Keratinocyte (primary cell): ENCODE data around the gene PIAS1. TPM values are rescaled to one million over a fixed set of nuclear protein-coding genes. Genes with fewer than 3 reads are reported as not detected.

Experiments
- DNase-seq: peaks from one replicate; pipeline ENCODE4 v3.0.0-alpha.2; 2011; ENCODE audit warnings: low read depth, missing footprints, low spot score
- FAIRE-seq: peaks from 2 replicates; lab custom pipeline; 2011; peaks lifted over from hg19 to GRCh38; lab: Jason Lieb, UNC
- H2AFZ ChIP-seq: 2 replicates; pipeline ENCODE4 v1.6.0; 2012; ENCODE audit warnings: low read length, control low read depth, inconsistent platforms; ENCODE audit not compliant: control insufficient read depth
- H3K27ac ChIP-seq: 2 replicates; pipeline ENCODE4 v1.5.1; 2011; ENCODE audit warnings: low read length; ENCODE audit not compliant: control insufficient read depth, insufficient read depth
- H3K27me3 ChIP-seq: 3 replicates; pipeline ENCODE4 v1.6.0; 2011; ENCODE audit warnings: low read length; ENCODE audit not compliant: control insufficient read depth, insufficient read depth; ENCODE audit errors: extremely low read depth
- H3K36me3 ChIP-seq, 2 experiments: 2 replicates in 1 of 2; 3 replicates in 1 of 2; pipeline ENCODE4 v1.5.1; 2011; ENCODE audit warnings: low read length in 2 of 2, mild to moderate bottlenecking in 1 of 2; ENCODE audit not compliant: control insufficient read depth in 2 of 2, insufficient read depth in 2 of 2; ENCODE audit errors: extremely low read depth in 1 of 2
- H3K4me1 ChIP-seq: 3 replicates; pipeline ENCODE4 v1.5.1; 2011; ENCODE audit warnings: low read length; ENCODE audit not compliant: control insufficient read depth, insufficient read depth; ENCODE audit errors: extremely low read depth
- H3K4me2 ChIP-seq: 3 replicates; pipeline ENCODE4 v1.6.0; 2011; ENCODE audit warnings: low read depth, low read length; ENCODE audit not compliant: control insufficient read depth, insufficient read depth; ENCODE audit errors: extremely low read depth
- H3K4me3 ChIP-seq, 3 experiments: fragments of 200-600 bp in 1 of 3; sonication (generic) in 1 of 3; 2 replicates in 2 of 3; 3 replicates in 1 of 3; pipeline ENCODE4 v1.5.1; 2011 to 2016; ENCODE audit warnings: low read length in 3 of 3, mild to moderate bottlenecking in 3 of 3, control low read depth in 2 of 3, inconsistent platforms in 1 of 3, low read depth in 1 of 3, mixed read lengths in 1 of 3, mixed run types in 1 of 3, moderate library complexity in 1 of 3; ENCODE audit not compliant: control insufficient read depth in 2 of 3, insufficient read depth in 2 of 3; ENCODE audit errors: extremely low read depth in 1 of 3
- H3K79me2 ChIP-seq: 2 replicates; pipeline ENCODE4 v1.6.0; 2012; ENCODE audit warnings: low read length; ENCODE audit not compliant: control insufficient read depth, insufficient read depth
- H3K9ac ChIP-seq: 3 replicates; pipeline ENCODE4 v1.6.0; 2011; ENCODE audit warnings: low read length; ENCODE audit not compliant: control insufficient read depth, insufficient read depth; ENCODE audit errors: extremely low read depth
- H3K9me1 ChIP-seq: 3 replicates; pipeline ENCODE4 v1.6.0; 2011; ENCODE audit warnings: low read length; ENCODE audit not compliant: control insufficient read depth, insufficient read depth; ENCODE audit errors: extremely low read depth
- H3K9me3 ChIP-seq: 2 replicates; pipeline ENCODE4 v1.5.1; 2012; ENCODE audit warnings: low read depth, low read length; ENCODE audit not compliant: control insufficient read depth
- H4K20me1 ChIP-seq: 3 replicates; pipeline ENCODE4 v1.6.0; 2011; ENCODE audit warnings: low read length; ENCODE audit not compliant: control insufficient read depth, insufficient read depth; ENCODE audit errors: extremely low read depth
- EZH2 ChIP-seq: IDR thresholded peaks from one replicate; pipeline ENCODE4 v1.6.1; 2012; ENCODE audit warnings: inconsistent platforms, mild to moderate bottlenecking, low read length, moderate library complexity
- dilution Hi-C: fragments of 300-500 bp; cut with MboI; formaldehyde crosslinking; loops from one replicate; pipeline ENCODE4 v1.7.0; 2020; ENCODE audit warnings: low sequenced_read_pairs; ENCODE audit not compliant: extremely low pct_ligation_motif_present
- polyA plus RNA-seq, 5 experiments: library from polyadenylated mRNA; depleted of rRNA in 3 of 5; stranded (reverse) in 3 of 5; stranded (forward) in 1 of 5; unstranded in 1 of 5; fragments of >200 nt; gene quantifications; 1 replicate in 1 of 5; 2 replicates in 3 of 5; 3 replicates in 1 of 5; pipeline versions ENCODE4 v1.2.1 to v1.2.3, GENCODE V29; 2011 to 2012; ENCODE audit warnings: missing spikeins in 2 of 5, low read depth in 1 of 5, low replicate concordance in 1 of 5
- TF ChIP-seq, protein P1 (sequence below), 3 experiments: IDR thresholded peaks in 1 of 3; conservative IDR thresholded peaks in 1 of 3; optimal IDR thresholded peaks in 1 of 3; 2 replicates in 2 of 3; 3 replicates in 1 of 3; pipeline versions ENCODE3 to v1.5.1; 2011; ENCODE audit warnings: low read length in 3 of 3, mild to moderate bottlenecking in 3 of 3, moderate library complexity in 2 of 3, control low read depth in 1 of 3, inconsistent platforms in 1 of 3; ENCODE audit not compliant: insufficient read depth in 2 of 3; ENCODE audit errors: extremely low read depth in 1 of 3

Gene PIAS1
- polyA plus RNA-seq, 1 donor (not counting 4 experiments of a cell fraction or from before 2014, with no cell fraction given): 58.2 TPM

DNA sequence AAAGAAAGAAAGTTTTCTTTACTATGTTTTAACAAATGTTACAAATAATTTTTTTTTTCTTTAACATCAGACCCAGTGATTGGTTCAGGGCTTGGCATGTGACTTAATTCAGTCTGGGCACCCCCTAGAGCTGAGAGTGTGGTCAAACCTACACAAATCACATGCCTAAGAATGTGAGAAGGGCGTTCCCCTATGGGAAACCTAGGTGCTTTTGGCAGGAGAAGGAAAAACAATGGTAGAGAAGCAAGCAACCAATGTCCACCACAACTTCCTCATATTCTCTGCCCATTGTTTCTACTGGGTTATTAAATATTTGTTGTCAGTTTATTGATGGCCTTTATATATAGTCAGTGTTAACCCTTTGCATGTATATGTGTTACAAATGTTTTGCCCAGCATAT is 21.4 kb upstream of the PIAS1 start:
- no peaks in the 10 kb centered on the region for H3K9me1 ChIP-seq
- DNase-seq (no peak), FAIRE-seq (no peak)
- H3K79me2 ChIP-seq: no peaks in the 10 kb centered on the region
- no peak overlapping the region for H3K4me3 ChIP-seq
- no peaks in the 10 kb centered on the region for H3K36me3 ChIP-seq
- no peak overlapping the region for H3K9ac ChIP-seq
- H2AFZ ChIP-seq: no peak overlapping the region
- no peaks in the 10 kb centered on the region for H3K9me3 ChIP-seq
- no peak for TF ChIP-seq EZH2
- TF ChIP-seq, protein P1, sequence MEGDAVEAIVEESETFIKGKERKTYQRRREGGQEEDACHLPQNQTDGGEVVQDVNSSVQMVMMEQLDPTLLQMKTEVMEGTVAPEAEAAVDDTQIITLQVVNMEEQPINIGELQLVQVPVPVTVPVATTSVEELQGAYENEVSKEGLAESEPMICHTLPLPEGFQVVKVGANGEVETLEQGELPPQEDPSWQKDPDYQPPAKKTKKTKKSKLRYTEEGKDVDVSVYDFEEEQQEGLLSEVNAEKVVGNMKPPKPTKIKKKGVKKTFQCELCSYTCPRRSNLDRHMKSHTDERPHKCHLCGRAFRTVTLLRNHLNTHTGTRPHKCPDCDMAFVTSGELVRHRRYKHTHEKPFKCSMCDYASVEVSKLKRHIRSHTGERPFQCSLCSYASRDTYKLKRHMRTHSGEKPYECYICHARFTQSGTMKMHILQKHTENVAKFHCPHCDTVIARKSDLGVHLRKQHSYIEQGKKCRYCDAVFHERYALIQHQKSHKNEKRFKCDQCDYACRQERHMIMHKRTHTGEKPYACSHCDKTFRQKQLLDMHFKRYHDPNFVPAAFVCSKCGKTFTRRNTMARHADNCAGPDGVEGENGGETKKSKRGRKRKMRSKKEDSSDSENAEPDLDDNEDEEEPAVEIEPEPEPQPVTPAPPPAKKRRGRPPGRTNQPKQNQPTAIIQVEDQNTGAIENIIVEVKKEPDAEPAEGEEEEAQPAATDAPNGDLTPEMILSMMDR (optimal IDR thresholded peaks at IDR 0.05 in 1 of 3, IDR thresholded peaks at IDR 0.05 in 1 of 3, conservative IDR thresholded peaks at IDR 0.05 in 1 of 3; ENCODE audit: extremely low read depth in 1 of 3, insufficient read depth in 2 of 3, low read length in 3 of 3): no peak
- H3K27ac ChIP-seq: no peak overlapping the region
- dilution Hi-C loops: loop anchor here (10.0 kb wide), 1 partner anchor 178 kb away; no protein-coding TSS in a partner anchor
- no peaks in the 10 kb centered on the region for H4K20me1 ChIP-seq
- H3K27me3 ChIP-seq: no peaks in the 10 kb centered on the region
- no peak overlapping the region for H3K4me2 ChIP-seq
- H3K4me1 ChIP-seq: no peaks in the 10 kb centered on the region

DNA sequence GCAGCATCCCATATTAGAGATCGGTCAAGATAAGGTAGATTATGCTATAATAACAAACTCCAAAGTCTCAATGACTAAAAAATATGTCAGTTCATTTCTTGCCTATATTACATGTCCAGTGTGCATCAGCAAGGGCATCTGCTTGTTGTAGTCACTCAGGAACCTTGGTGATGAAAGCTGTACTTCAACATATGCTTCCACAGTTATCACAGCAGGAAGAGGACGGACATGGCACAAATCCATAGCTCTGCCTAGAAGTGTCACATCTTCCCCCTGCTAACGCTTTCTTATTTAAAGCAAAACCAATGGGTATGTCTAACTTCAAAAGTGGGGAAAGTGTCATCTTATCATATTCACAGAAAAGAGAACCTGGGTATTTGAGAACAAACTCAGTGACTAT is 20.0 kb upstream of the PIAS1 start:
- no peak overlapping the region for H2AFZ ChIP-seq
- DNase-seq (no peak), FAIRE-seq (no peak)
- no peak overlapping the region for H3K9ac ChIP-seq
- no peaks in the 10 kb centered on the region for H3K9me1 ChIP-seq
- H3K4me2 ChIP-seq: no peak overlapping the region
- no peaks in the 10 kb centered on the region for H4K20me1 ChIP-seq
- no peaks in the 10 kb centered on the region for H3K36me3 ChIP-seq
- no peak overlapping the region for H3K4me3 ChIP-seq
- TF ChIP-seq, protein P1 (optimal IDR thresholded peaks at IDR 0.05 in 1 of 3, IDR thresholded peaks at IDR 0.05 in 1 of 3, conservative IDR thresholded peaks at IDR 0.05 in 1 of 3; ENCODE audit: extremely low read depth in 1 of 3, insufficient read depth in 2 of 3, low read length in 3 of 3): no peak
- no peak for TF ChIP-seq EZH2
- no peaks in the 10 kb centered on the region for H3K4me1 ChIP-seq
- H3K27me3 ChIP-seq: no peaks in the 10 kb centered on the region
- H3K79me2 ChIP-seq: no peaks in the 10 kb centered on the region
- H3K27ac ChIP-seq: no peak overlapping the region
- no peaks in the 10 kb centered on the region for H3K9me3 ChIP-seq
- dilution Hi-C loops: loop anchor here (10.0 kb wide), 1 partner anchor 179 kb away; no protein-coding TSS in a partner anchor
